Testis (tissue), 2 donors: ENCODE measurements around the gene GNL2.

ENCODE experiments used
- POLR2A ChIP-seq: fragments of 450-650 bp; IDR thresholded peaks from one replicate; pipeline ENCODE4 v1.6.1; 2017; ENCODE audit warnings: antibody characterized with exemption, mild to moderate bottlenecking, moderate library complexity
- TF ChIP-seq, protein P1 (sequence below), 3 experiments: fragments of 450-650 bp in 2 of 3; fragments of 200-600 bp in 1 of 3; sonication (generic) in 1 of 3; IDR thresholded peaks; one replicate each; pipeline ENCODE4 v1.5.1; 2016 to 2019; ENCODE audit warnings: antibody characterized with exemption in 3 of 3, mild to moderate bottlenecking in 2 of 3, moderate library complexity in 1 of 3

DNA sequence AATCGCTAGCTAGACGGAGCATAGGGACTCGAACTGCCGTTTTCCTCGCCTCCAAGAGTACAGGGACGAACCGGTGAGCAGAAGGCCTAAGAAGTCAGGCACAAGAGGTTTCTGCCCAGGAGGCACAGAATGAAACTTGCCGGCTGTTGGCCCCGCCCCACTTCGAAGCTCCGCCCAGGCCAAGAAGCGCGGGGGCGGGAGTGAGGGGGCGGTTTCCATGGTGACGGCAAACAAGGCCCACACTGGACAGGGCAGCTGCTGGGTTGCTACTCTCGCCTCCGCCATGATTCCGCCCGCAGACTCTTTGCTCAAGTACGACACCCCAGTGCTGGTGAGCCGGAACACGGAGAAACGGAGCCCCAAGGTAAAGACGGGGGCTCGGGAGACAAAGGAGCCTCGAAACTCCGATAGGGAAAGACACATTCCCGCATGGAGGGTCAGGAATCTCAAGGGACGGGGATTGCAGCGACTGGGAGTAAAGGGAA is 39.0 kb downstream of the GNL2 start, which contains the start of gene DNALI1:
- TF ChIP-seq, protein P1, sequence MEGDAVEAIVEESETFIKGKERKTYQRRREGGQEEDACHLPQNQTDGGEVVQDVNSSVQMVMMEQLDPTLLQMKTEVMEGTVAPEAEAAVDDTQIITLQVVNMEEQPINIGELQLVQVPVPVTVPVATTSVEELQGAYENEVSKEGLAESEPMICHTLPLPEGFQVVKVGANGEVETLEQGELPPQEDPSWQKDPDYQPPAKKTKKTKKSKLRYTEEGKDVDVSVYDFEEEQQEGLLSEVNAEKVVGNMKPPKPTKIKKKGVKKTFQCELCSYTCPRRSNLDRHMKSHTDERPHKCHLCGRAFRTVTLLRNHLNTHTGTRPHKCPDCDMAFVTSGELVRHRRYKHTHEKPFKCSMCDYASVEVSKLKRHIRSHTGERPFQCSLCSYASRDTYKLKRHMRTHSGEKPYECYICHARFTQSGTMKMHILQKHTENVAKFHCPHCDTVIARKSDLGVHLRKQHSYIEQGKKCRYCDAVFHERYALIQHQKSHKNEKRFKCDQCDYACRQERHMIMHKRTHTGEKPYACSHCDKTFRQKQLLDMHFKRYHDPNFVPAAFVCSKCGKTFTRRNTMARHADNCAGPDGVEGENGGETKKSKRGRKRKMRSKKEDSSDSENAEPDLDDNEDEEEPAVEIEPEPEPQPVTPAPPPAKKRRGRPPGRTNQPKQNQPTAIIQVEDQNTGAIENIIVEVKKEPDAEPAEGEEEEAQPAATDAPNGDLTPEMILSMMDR (IDR thresholded peaks at IDR 0.05) = no peak
- TF ChIP-seq POLR2A = no peak
